PC-3 (cell line): ENCODE measurements around the gene BCL11A. TPM values are rescaled to one million over a fixed set of nuclear protein-coding genes. Genes with fewer than 3 reads are reported as not detected.

Experiments used
- ATAC-seq: fragments of 200-7000 bp; cut with Tn5 transposase; 2 replicates; pipeline ENCODE4 v1.9.1; 2020; ENCODE audit warnings: mild to moderate bottlenecking, moderate library complexity
- BruUV-seq: library from RNA; stranded (reverse); fragments of 400-500 nt; replicated peaks from 2 replicates; lab custom pipeline; 2021; lab: Mats Ljungman, UMichigan
- CTCF ChIA-PET: fragments of 300-600 bp; sonication (Branson Sonifier 250); formaldehyde crosslinking; loops from one replicate; lab custom pipeline; 2022; ENCODE audit warnings: antibody characterized with exemption; lab: Charles Lee
- POLR2A ChIA-PET: fragments of 300-600 bp; sonication (Branson Sonifier 250); formaldehyde crosslinking; loops from one replicate; lab custom pipeline; 2022; ENCODE audit warnings: antibody characterized with exemption; ENCODE audit not compliant: unreplicated experiment; lab: Charles Lee
- DNase-seq: peaks from one replicate; pipeline ENCODE4 v3.0.0-alpha.2; 2015
- H2AFZ ChIP-seq: fragments of 300-600 bp; sonication (generic); 2 replicates; pipeline ENCODE4 v1.6.0; 2016; ENCODE audit warnings: antibody characterized with exemption, low read length
- H3F3A ChIP-seq: fragments of 300-600 bp; sonication (generic); one replicate; pipeline ENCODE4 v1.6.0; 2017; ENCODE audit warnings: antibody characterized with exemption, low read length, control low read depth, mild to moderate bottlenecking; ENCODE audit not compliant: unreplicated experiment
- H3K27ac ChIP-seq: fragments of 300-600 bp; sonication (generic); 2 replicates; pipeline ENCODE4 v1.5.1; 2016; ENCODE audit warnings: mild to moderate bottlenecking, low read length
- H3K27me3 ChIP-seq: fragments of 300-600 bp; sonication (generic); 2 replicates; pipeline ENCODE4 v1.6.1; 2016; ENCODE audit warnings: low read length, mixed read lengths
- H3K36me3 ChIP-seq: fragments of 300-600 bp; sonication (generic); 2 replicates; pipeline ENCODE4 v1.6.1; 2016; ENCODE audit warnings: low read depth, mixed run types, low read length, mixed read lengths
- H3K4me1 ChIP-seq: fragments of 300-600 bp; sonication (generic); 2 replicates; pipeline ENCODE4 v1.5.1; 2016; ENCODE audit warnings: low read length; ENCODE audit not compliant: insufficient read depth
- H3K4me2 ChIP-seq: fragments of 300-600 bp; sonication (generic); 2 replicates; pipeline ENCODE4 v1.6.0; 2016; ENCODE audit warnings: low read length
- H3K4me3 ChIP-seq: fragments of 300-600 bp; sonication (generic); 2 replicates; pipeline ENCODE4 v1.5.1; 2016; ENCODE audit warnings: mild to moderate bottlenecking, low read length, mixed read lengths
- H3K79me2 ChIP-seq: fragments of 300-600 bp; sonication (generic); 2 replicates; pipeline ENCODE4 v1.6.1; 2017; ENCODE audit warnings: low read length, mixed read lengths
- H3K9ac ChIP-seq: fragments of 300-600 bp; sonication (generic); 2 replicates; pipeline ENCODE4 v1.6.0; 2016; ENCODE audit warnings: mild to moderate bottlenecking, low read length
- H3K9me2 ChIP-seq: fragments of 300-600 bp; sonication (generic); replicated peaks from 2 replicates; pipeline ENCODE4 v1.6.1; 2016; ENCODE audit warnings: mixed run types, low read length, mixed read lengths
- H3K9me3 ChIP-seq: fragments of 300-600 bp; sonication (generic); 2 replicates; pipeline ENCODE4 v1.6.1; 2016; ENCODE audit warnings: low read length, mixed read lengths
- H4K20me1 ChIP-seq: fragments of 300-600 bp; sonication (generic); 2 replicates; pipeline ENCODE4 v1.6.1; 2016; ENCODE audit warnings: low read length, mixed read lengths
- EZH2 ChIP-seq: fragments of 300-600 bp; sonication (generic); IDR thresholded peaks from one replicate; pipeline ENCODE4 v1.6.1; 2017; ENCODE audit warnings: antibody characterized with exemption, mild to moderate bottlenecking, low read length; ENCODE audit not compliant: unreplicated experiment
- EZH2phosphoT487 ChIP-seq: fragments of 300-600 bp; sonication (generic); IDR thresholded peaks from 2 replicates; pipeline ENCODE4 v1.6.1; 2018; ENCODE audit warnings: mild to moderate bottlenecking, antibody characterized with exemption, low read length, borderline replicate concordance
- intact Hi-C: fragments of 100-400 bp; cut with micrococcal nuclease; formaldehyde crosslinking; loops from 2 replicates; pipeline ENCODE4 v1.9.0; 2023
- total RNA-seq: library from RNA; depleted of rRNA; stranded (reverse); fragments of >200 nt; gene quantifications from 2 replicates; pipeline ENCODE4 v1.2.3, GENCODE V29; 2014
- TF ChIP-seq, protein P1 (sequence below): fragments of 300-600 bp; sonication (generic); conservative IDR thresholded peaks from 2 replicates; pipeline ENCODE4 v1.5.1; 2017; ENCODE audit warnings: antibody characterized with exemption, low read depth, mild to moderate bottlenecking, low read length

BCL11A gene
- total RNA-seq, 1 experiment from 2014 or later: 4.6 TPM

DNA sequence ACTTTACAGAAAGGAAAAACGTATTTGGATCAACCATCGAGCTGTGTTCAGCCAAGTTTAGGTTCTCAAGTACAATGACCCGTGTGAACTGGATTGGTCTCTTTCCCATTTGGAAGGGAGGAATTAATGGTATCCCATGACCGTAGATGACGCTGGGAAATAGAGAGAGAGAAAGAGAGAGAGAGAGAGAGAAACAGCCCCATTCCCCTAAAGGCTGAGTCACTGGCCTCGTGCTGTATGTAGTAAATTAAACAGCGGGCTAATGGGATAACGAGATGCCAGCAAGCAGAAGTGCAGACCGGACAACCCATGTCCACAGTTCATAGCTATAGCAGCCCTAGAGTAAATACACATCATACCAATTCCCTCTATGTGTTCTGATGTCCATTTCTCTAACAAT is 99.6 kb downstream of the BCL11A start:
- Histone ChIP-seq H3K36me3 (no peaks in the 10 kb centered on the region), H3K27me3 (no peaks in the 10 kb centered on the region), H3K27ac (no peak overlapping the region), H3K4me2 (no peak overlapping the region), H2AFZ (no peak overlapping the region), H3F3A (no peaks in the 10 kb centered on the region), H3K79me2 (no peaks in the 10 kb centered on the region), H3K4me1 (no peaks in the 10 kb centered on the region), H4K20me1 (no peaks in the 10 kb centered on the region), H3K9me3 (no peaks in the 10 kb centered on the region), H3K9me2 (no peaks in the 10 kb centered on the region), H3K9ac (no peak overlapping the region), H3K4me3 (no peak overlapping the region)
- TF ChIP-seq, protein P1, sequence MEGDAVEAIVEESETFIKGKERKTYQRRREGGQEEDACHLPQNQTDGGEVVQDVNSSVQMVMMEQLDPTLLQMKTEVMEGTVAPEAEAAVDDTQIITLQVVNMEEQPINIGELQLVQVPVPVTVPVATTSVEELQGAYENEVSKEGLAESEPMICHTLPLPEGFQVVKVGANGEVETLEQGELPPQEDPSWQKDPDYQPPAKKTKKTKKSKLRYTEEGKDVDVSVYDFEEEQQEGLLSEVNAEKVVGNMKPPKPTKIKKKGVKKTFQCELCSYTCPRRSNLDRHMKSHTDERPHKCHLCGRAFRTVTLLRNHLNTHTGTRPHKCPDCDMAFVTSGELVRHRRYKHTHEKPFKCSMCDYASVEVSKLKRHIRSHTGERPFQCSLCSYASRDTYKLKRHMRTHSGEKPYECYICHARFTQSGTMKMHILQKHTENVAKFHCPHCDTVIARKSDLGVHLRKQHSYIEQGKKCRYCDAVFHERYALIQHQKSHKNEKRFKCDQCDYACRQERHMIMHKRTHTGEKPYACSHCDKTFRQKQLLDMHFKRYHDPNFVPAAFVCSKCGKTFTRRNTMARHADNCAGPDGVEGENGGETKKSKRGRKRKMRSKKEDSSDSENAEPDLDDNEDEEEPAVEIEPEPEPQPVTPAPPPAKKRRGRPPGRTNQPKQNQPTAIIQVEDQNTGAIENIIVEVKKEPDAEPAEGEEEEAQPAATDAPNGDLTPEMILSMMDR: no peak
- TF ChIP-seq EZH2: no peak
- CTCF ChIA-PET: no interaction called here
- DNase-seq (no peak), ATAC-seq (no peak)
- intact Hi-C loops: no loop called here
- POLR2A ChIA-PET: no interaction called here
- no TSS peak for BruUV-seq

DNA sequence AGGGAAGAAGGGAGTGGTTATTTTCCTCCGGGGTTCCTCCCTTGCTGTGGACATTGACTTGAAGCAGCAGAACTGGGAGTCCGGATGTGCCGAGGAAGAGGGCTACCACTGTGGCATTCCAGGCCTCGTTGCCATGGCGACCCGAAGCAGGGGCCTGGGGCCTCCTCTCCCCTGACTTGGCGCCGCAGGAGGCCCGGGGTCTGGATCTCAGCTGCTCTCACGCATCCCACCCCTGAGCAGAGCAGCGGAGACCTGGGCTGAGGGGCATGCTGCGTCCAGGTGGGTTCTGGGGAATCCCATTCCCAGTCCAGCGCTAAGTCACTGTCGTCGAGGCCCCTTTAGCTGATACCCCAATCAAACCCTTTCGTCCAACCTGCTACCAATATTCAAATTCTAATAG is 100.2 kb downstream of the BCL11A start:
- H3K27me3 ChIP-seq: no peaks in the 10 kb centered on the region

DNA sequence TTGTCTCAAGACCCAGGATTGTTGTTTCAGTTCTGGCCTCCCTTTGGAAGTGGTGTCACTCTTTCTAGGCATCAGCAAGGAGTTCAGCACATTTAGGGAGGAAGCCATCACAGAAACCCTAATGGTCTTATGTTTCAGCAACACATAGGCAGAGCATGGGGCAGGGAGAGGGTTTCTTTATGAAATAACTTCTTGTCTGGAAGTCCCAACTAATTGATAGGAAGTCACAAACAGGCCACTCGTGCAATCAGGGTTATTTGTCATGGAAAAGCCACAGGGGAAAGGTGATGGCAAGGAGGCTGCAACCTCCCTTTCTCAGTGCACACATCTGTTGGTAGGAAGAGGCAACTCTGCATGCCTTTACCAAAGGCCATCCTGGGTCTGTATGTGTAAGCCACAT is 103.0 kb downstream of the BCL11A start:
- Histone ChIP-seq H3K9ac (no peak overlapping the region), H3K4me2 (no peak overlapping the region), H2AFZ (no peak overlapping the region), H3K9me2 (no peaks in the 10 kb centered on the region), H3K36me3 (no peaks in the 10 kb centered on the region), H3K27ac (no peak overlapping the region), H3K4me1 (no peaks in the 10 kb centered on the region), H3F3A (no peaks in the 10 kb centered on the region), H3K27me3 (no peaks in the 10 kb centered on the region), H3K4me3 (no peak overlapping the region), H4K20me1 (no peaks in the 10 kb centered on the region), H3K9me3 (no peaks in the 10 kb centered on the region), H3K79me2 (no peaks in the 10 kb centered on the region)
- intact Hi-C loops: no loop called here
- ChIA-PET POLR2A (no interaction called here), CTCF (no interaction called here)
- TF ChIP-seq EZH2phosphoT487: no peak
- TF ChIP-seq EZH2: no peak
- TF ChIP-seq, protein P1: no peak
- no TSS peak for BruUV-seq
- DNase-seq (no peak), ATAC-seq (no peak)

More for the DNA sequence above, 100.2 kb downstream of the BCL11A start:
- H3F3A ChIP-seq: no peaks in the 10 kb centered on the region
- ChIA-PET CTCF (no interaction called here), POLR2A (no interaction called here)
- ATAC-seq: no peak
- H3K9me3 ChIP-seq: no peaks in the 10 kb centered on the region
- no peaks in the 10 kb centered on the region for H3K79me2 ChIP-seq
- H3K4me2 ChIP-seq: no peak overlapping the region
- H3K36me3 ChIP-seq: no peaks in the 10 kb centered on the region
- H3K27ac ChIP-seq: no peak overlapping the region
- H3K9ac ChIP-seq: no peak overlapping the region
- H2AFZ ChIP-seq: no peak overlapping the region
- no peaks in the 10 kb centered on the region for H3K9me2 ChIP-seq
- H3K4me1 ChIP-seq: no peaks in the 10 kb centered on the region
- no peaks in the 10 kb centered on the region for H4K20me1 ChIP-seq
- TF ChIP-seq EZH2phosphoT487 (no peak), EZH2 (no peak)
- TF ChIP-seq, protein P1: no peak
- no TSS peak for BruUV-seq
- DNase-seq: no peak
- intact Hi-C loops: no loop called here
- no peak overlapping the region for H3K4me3 ChIP-seq
